ENCODE data around the gene SSRP1. TPM values are rescaled to one million over a fixed set of nuclear protein-coding genes. Genes with fewer than 3 reads are reported as not detected.

Gene SSRP1
- polyA plus RNA-seq, 3 donors = 9.8 to 34.7 (median 14.7) TPM

DNA sequence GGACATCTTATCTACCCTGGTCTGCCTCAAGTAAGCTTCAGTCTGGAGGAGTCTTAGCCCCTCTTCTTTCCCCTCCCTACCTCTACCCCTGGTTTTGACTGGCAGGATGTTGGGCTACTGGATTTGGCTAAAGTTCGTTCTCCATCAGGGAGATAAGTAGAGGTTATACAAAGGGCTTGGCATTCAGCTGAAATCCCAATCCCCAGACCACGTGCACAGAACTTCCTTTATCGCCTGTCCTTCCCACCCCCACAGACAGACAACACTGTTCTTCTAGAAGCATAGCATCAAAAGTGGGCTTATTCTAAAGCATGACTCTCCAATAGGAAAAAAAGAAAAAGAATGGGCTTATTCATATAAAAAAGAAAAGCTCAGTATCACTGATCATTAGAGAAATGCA, 37.5 kb upstream of the SSRP1 start:
- WGBS (ENCODE audit: insufficient coverage) = no CpG with 5 or more reads among the region's 3 CpGs
- Histone ChIP-seq H2AFZ (ENCODE audit: insufficient read depth, low read depth, low read length, poor library complexity, severe bottlenecking) (no peak overlapping the region), H4K20me1 (ENCODE audit: insufficient read depth, low read length) (no peaks in the 10 kb centered on the region), H3K4me1 (ENCODE audit: control insufficient read depth in 1 of 2, insufficient read depth in 2 of 2, low read length in 2 of 2) (peaks cover 4 to 5% of the 10 kb centered on the region in 2 donors), H3K4me3 (replicated peaks in 1 of 3; ENCODE audit: low read depth in 2 of 3, low read length in 3 of 3) (no peak overlapping the region), H3K36me3 (replicated peaks in 1 of 2; ENCODE audit: control insufficient read depth in 1 of 2, insufficient read depth in 2 of 2, low read length in 2 of 2) (no peaks in the 10 kb centered on the region), H3K4me2 (replicated peaks; ENCODE audit: extremely low read depth, low read length, poor library complexity, severe bottlenecking) (no peak overlapping the region), H3K9me3 (replicated peaks in 1 of 2; ENCODE audit: control insufficient read depth in 1 of 2, insufficient read depth in 1 of 2, low read length in 2 of 2) (no peaks in the 10 kb centered on the region), H3K27me3 (ENCODE audit: control insufficient read depth in 2 of 2, insufficient read depth in 2 of 2, low read length in 2 of 2) (no peaks in the 10 kb centered on the region), H3K79me2 (ENCODE audit: insufficient read depth, low read length) (no peaks in the 10 kb centered on the region), H3K27ac (ENCODE audit: low read depth in 1 of 2, low read length in 2 of 2) (no peak overlapping the region), H3K9ac (ENCODE audit: insufficient read depth, low read length, poor library complexity, severe bottlenecking) (no peak overlapping the region)
- H3K9me3 Mint-ChIP-seq = no peaks in the 10 kb centered on the region
- peaks cover 5 to 7% (median 6%) of the 10 kb centered on the region in 3 donors for H3K27me3 Mint-ChIP-seq (ENCODE audit: low read depth in 3 of 3)
- intact Hi-C loops (cut with micrococcal nuclease) = no loop called here
- H3K27ac Mint-ChIP-seq = no peak overlapping the region
- peaks cover 7% of the 10 kb centered on the region for H3K4me1 Mint-ChIP-seq
- DNase-seq = no peak
- H3K4me3 Mint-ChIP-seq = no peak overlapping the region
- no peaks in the 10 kb centered on the region for H3K36me3 Mint-ChIP-seq
- TF ChIP-seq, protein P1, sequence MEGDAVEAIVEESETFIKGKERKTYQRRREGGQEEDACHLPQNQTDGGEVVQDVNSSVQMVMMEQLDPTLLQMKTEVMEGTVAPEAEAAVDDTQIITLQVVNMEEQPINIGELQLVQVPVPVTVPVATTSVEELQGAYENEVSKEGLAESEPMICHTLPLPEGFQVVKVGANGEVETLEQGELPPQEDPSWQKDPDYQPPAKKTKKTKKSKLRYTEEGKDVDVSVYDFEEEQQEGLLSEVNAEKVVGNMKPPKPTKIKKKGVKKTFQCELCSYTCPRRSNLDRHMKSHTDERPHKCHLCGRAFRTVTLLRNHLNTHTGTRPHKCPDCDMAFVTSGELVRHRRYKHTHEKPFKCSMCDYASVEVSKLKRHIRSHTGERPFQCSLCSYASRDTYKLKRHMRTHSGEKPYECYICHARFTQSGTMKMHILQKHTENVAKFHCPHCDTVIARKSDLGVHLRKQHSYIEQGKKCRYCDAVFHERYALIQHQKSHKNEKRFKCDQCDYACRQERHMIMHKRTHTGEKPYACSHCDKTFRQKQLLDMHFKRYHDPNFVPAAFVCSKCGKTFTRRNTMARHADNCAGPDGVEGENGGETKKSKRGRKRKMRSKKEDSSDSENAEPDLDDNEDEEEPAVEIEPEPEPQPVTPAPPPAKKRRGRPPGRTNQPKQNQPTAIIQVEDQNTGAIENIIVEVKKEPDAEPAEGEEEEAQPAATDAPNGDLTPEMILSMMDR (IDR thresholded peaks at IDR 0.05) = no peak

DNA sequence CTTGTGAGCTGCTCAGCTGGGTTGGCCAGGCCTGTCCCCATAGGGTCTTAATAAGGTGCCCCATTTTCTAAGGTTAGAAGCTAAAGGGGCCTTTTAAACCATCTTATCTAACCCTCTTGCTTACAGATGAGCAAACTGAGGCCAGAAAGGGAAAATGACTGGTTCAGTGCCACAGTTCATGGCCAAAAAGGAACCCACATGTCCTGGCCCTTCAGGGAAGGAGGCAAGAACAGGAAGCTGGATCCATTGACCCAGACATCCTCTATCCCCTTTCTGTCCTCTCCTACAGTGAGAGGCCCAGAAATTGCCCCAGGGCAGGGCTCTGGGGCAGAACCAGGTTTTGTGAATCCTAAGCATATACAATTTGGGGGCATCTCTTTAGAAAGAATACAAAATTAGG, 35.2 kb upstream of the SSRP1 start:
- Histone ChIP-seq H4K20me1 (ENCODE audit: insufficient read depth, low read length) (no peaks in the 10 kb centered on the region), H3K27ac (ENCODE audit: low read depth in 1 of 2, low read length in 2 of 2) (no peak overlapping the region), H3K27me3 (ENCODE audit: control insufficient read depth in 2 of 2, insufficient read depth in 2 of 2, low read length in 2 of 2) (no peaks in the 10 kb centered on the region), H3K4me3 (replicated peaks in 1 of 3; ENCODE audit: low read depth in 2 of 3, low read length in 3 of 3) (no peak overlapping the region), H3K9me3 (replicated peaks in 1 of 2; ENCODE audit: control insufficient read depth in 1 of 2, insufficient read depth in 1 of 2, low read length in 2 of 2) (no peaks in the 10 kb centered on the region), H3K36me3 (replicated peaks in 1 of 2; ENCODE audit: control insufficient read depth in 1 of 2, insufficient read depth in 2 of 2, low read length in 2 of 2) (no peaks in the 10 kb centered on the region), H3K4me2 (replicated peaks; ENCODE audit: extremely low read depth, low read length, poor library complexity, severe bottlenecking) (no peak overlapping the region), H2AFZ (ENCODE audit: insufficient read depth, low read depth, low read length, poor library complexity, severe bottlenecking) (no peak overlapping the region), H3K4me1 (ENCODE audit: control insufficient read depth in 1 of 2, insufficient read depth in 2 of 2, low read length in 2 of 2) (peaks cover 7 to 8% of the 10 kb centered on the region in 2 donors), H3K79me2 (ENCODE audit: insufficient read depth, low read length) (no peaks in the 10 kb centered on the region), H3K9ac (ENCODE audit: insufficient read depth, low read length, poor library complexity, severe bottlenecking) (no peak overlapping the region)
- Mint-ChIP-seq H3K27ac (peak overlapping the region in 1 of 7 donors; percentile 5), H3K4me3 (no peak overlapping the region), H3K27me3 (ENCODE audit: low read depth in 3 of 3) (peaks cover 2 to 3% (median 2%) of the 10 kb centered on the region in 3 donors), H3K9me3 (peaks cover 0 to 3% (median 0%) of the 10 kb centered on the region in 7 donors), H3K4me1 (peaks cover 8% of the 10 kb centered on the region), H3K36me3 (no peaks in the 10 kb centered on the region)
- intact Hi-C loops (cut with micrococcal nuclease) = no loop called here
- TF ChIP-seq, protein P1 (IDR thresholded peaks at IDR 0.05) = no peak
- DNase-seq = no peak

Measured in CD14-positive monocyte (primary cell).